ENCODE data around the gene MUTYH.

The MUTYH gene

DNA sequence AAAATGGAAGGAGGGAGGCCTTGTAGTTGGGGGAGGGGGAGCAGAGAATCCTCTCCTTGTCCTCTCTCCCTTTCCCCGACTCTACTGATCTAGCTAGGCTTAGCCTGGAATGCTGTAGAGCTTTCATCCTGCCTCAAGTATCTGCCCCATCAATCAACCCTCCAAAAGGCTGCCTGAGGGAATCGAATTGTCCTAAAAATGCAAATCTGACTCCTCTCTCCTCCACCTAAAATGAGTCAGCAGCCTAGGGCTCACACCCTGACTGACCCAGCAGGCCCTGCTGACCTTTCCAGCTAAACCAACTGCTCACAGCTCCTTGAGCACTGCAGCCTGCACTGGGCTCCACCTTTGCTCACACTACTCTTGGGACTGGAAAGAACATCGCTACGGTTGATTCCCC lies 10.8 kb downstream of the MUTYH start:
- H3K36me3 ChIP-seq (replicated peaks), result no peaks in the 10 kb centered on the region
- no peak for TF ChIP-seq CTCF (IDR thresholded peaks at IDR 0.05; ENCODE audit: low read depth, low read length, missing control alignments)
- DNase-seq, result no peak

DNA sequence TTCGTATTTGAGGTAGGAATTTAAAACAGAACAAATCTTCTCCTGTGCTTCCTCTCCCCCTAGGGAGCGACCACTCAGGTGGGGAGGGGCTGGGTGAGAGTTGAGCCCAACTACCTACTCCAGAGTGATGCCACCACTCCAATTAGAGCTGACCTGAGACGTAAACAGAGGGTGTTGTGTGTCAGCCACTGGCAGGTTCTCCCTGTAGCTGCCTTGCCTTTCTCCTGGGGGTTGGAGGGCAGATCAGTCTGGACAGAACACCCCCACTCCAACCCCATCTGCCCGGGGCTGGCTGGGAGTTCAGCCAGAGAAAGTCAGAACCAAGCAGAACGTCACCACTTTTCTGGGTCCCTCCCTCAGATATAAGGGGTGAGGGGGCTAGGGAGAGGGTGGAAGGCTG lies 11.6 kb downstream of the MUTYH start:
- Histone ChIP-seq H3K4me3 (ENCODE audit: low read depth, low read length) (no peak overlapping the region), H3K27me3 (replicated peaks) (no peaks in the 10 kb centered on the region), H3K27ac (no peak overlapping the region), H3K36me3 (replicated peaks) (no peaks in the 10 kb centered on the region)
- TF ChIP-seq CTCF (IDR thresholded peaks at IDR 0.05; ENCODE audit: low read depth, low read length, missing control alignments), result no peak
- in situ Hi-C loops (cut with HindIII; ENCODE audit: low pct_ligation_motif_present, low sequenced_read_pairs), result no loop called here
- DNase-seq, result no peak

More for the DNA sequence above, 10.8 kb downstream of the MUTYH start:
- H3K4me3 ChIP-seq (ENCODE audit: low read depth, low read length), result no peak overlapping the region
- H3K27ac ChIP-seq, result no peak overlapping the region
- H3K27me3 ChIP-seq (replicated peaks), result no peaks in the 10 kb centered on the region
- in situ Hi-C loops (cut with HindIII; ENCODE audit: low pct_ligation_motif_present, low sequenced_read_pairs), result no loop called here

- no peaks in the 10 kb centered on the region for H3K27me3 ChIP-seq (replicated peaks)
- no peaks in the 10 kb centered on the region for H3K36me3 ChIP-seq (replicated peaks)
- no peak for DNase-seq
- in situ Hi-C loops (cut with HindIII; ENCODE audit: low pct_ligation_motif_present, low sequenced_read_pairs), result no loop called here
- H3K27ac ChIP-seq, result no peak overlapping the region
- no peak for TF ChIP-seq CTCF (IDR thresholded peaks at IDR 0.05; ENCODE audit: low read depth, low read length, missing control alignments)
- H3K4me3 ChIP-seq (ENCODE audit: low read depth, low read length), result peak overlapping the region; percentile 62
Observed at GRCh38 chr1:45327644-45328515, 12.4 kb downstream of the MUTYH start.

- peak; percentile 27 for TF ChIP-seq CTCF (IDR thresholded peaks at IDR 0.05; ENCODE audit: low read depth, low read length, missing control alignments)
- H3K27me3 ChIP-seq (replicated peaks), result no peaks in the 10 kb centered on the region
- peak within 1 kb of the TSS; percentile 62 for H3K4me3 ChIP-seq (ENCODE audit: low read depth, low read length)
- in situ Hi-C loops (cut with HindIII; ENCODE audit: low pct_ligation_motif_present, low sequenced_read_pairs), result no loop called here
- no peaks in the 10 kb centered on the region for H3K36me3 ChIP-seq (replicated peaks)
- DNase-seq, result peak; percentile 31
- H3K27ac ChIP-seq, result no peak within 1 kb of the TSS
Observed at GRCh38 chr1:45326627-45327623, 13.3 kb downstream of the MUTYH start, which contains the start of gene HPDL. Gene HPDL (plus strand): TSS chr1:45326895. CDS start chr1:45327149, 254 bp downstream.

- no peak for TF ChIP-seq CTCF (IDR thresholded peaks at IDR 0.05; ENCODE audit: low read depth, low read length, missing control alignments)
- H3K27me3 ChIP-seq (replicated peaks), result no peaks in the 10 kb centered on the region
- in situ Hi-C loops (cut with HindIII; ENCODE audit: low pct_ligation_motif_present, low sequenced_read_pairs), result no loop called here
- DNase-seq, result no peak
- H3K36me3 ChIP-seq (replicated peaks), result no peaks in the 10 kb centered on the region
- no peak overlapping the region for H3K27ac ChIP-seq
- H3K4me3 ChIP-seq (ENCODE audit: low read depth, low read length), result peak overlapping the region; percentile 62
Observed at GRCh38 chr1:45325851-45326506, 14.3 kb downstream of the MUTYH start.
